Mucosa of descending colon (tissue), 3 donors: ENCODE measurements around the gene CYGB. TPM values are rescaled to one million over a fixed set of nuclear protein-coding genes. Genes with fewer than 3 reads are reported as not detected.

Experiments used
- ATAC-seq: fragments of 200-7000 bp; cut with Tn5 transposase; one replicate; pipeline ENCODE4 v1.9.1; 2020; ENCODE audit warnings: mild to moderate bottlenecking, moderate library complexity
- DNase-seq, 3 donors: peaks; one replicate each; pipeline ENCODE4 v3.0.0-alpha.2; 2020
- H3K36me3 ChIP-seq: fragments of 200-600 bp; one replicate; pipeline ENCODE4 v1.8.0; 2021; ENCODE audit warnings: low read depth, mild to moderate bottlenecking
- H3K4me1 ChIP-seq: fragments of 200-600 bp; one replicate; pipeline ENCODE4 v1.8.0; 2021; ENCODE audit warnings: low read depth, mild to moderate bottlenecking
- H3K4me3 ChIP-seq: fragments of 200-600 bp; one replicate; pipeline ENCODE4 v1.8.0; 2021; ENCODE audit warnings: mild to moderate bottlenecking
- H3K9me3 ChIP-seq: fragments of 200-600 bp; one replicate; pipeline ENCODE4 v1.8.0; 2021; ENCODE audit warnings: mild to moderate bottlenecking
- CTCF ChIP-seq: fragments of 200-600 bp; IDR thresholded peaks from one replicate; pipeline ENCODE4 v1.8.0; 2022; ENCODE audit warnings: antibody characterized with exemption, mild to moderate bottlenecking
- intact Hi-C, 2 donors: fragments of 100-400 bp; cut with DNase I in 1 of 2; cut with micrococcal nuclease in 1 of 2; formaldehyde crosslinking; loops; one replicate each; pipeline versions ENCODE4 v1.11.0 to v1.11.1; 2022; cut with DNase I, micrococcal nuclease
- total RNA-seq, 3 donors: library from RNA; stranded (reverse); fragmentation: NEBNext Ultra II Directional in 2 of 3; extraction: Animal tissue kit (Norgen Biotek cat#: 25700) in 2 of 3; gene quantifications; one replicate each; pipeline versions ENCODE4 v1.2.1 to v1.2.4, GENCODE V29; 2021 to 2023
- donor health status: DM: no; HTN: no; CAD: no; lungs with moderate emphysema.
- donor health status: DM: no; HTN: no; CAD: no.
- donor health status: DM: no; HTN: yes; CAD: no.

Gene CYGB
- total RNA-seq, 3 donors from 2014 or later, result 10.6 to 24.0 (median 15.1) TPM

DNA sequence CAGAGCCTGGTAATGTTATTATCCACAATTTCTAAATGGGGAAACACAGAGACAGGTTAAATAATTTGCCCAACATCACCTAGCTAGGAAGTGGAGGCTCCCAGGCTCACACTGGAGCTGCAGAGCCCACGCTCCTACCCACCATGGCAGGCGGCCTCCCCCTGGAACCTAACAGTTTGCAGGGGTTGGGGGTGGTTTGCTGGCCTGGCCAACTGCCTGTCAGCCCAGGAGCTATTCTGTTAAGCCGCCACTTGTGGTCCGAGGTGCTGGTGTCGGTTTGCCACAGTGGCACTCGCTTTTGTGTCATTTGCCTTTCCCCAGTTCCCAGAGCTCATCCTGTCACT is 5.9 kb upstream of the CYGB start:
- no peak overlapping the region for H3K4me3 ChIP-seq
- intact Hi-C loops, result no loop called here
- peaks cover 17% of the 10 kb centered on the region for H3K4me1 ChIP-seq
- H3K36me3 ChIP-seq, result peaks cover 4% of the 10 kb centered on the region
- TF ChIP-seq CTCF, result no peak
- ATAC-seq, result no peak
- DNase-seq, result no peak
- no peaks in the 10 kb centered on the region for H3K9me3 ChIP-seq

GRCh38 chr17:76542984-76543383 is 5.5 kb upstream of the CYGB start:
- DNase-seq, result peak in 2 of 3 donors; percentile 17 to 18
- Histone ChIP-seq H3K4me3 (no peak overlapping the region), H3K9me3 (no peaks in the 10 kb centered on the region), H3K36me3 (peaks cover 2% of the 10 kb centered on the region), H3K4me1 (peaks cover 19% of the 10 kb centered on the region)
- intact Hi-C loops, result no loop called here
- ATAC-seq, result no peak
- no peak for TF ChIP-seq CTCF

GRCh38 chr17:76542566-76542971 is 5.1 kb upstream of the CYGB start:
- DNase-seq, result peak in 2 of 3 donors; percentile 42 to 45
- no peaks in the 10 kb centered on the region for H3K36me3 ChIP-seq
- no peaks in the 10 kb centered on the region for H3K9me3 ChIP-seq
- peaks cover 22% of the 10 kb centered on the region for H3K4me1 ChIP-seq
- intact Hi-C loops, result no loop called here
- TF ChIP-seq CTCF, result no peak
- ATAC-seq, result no peak
- H3K4me3 ChIP-seq, result no peak overlapping the region

GRCh38 chr17:76541739-76542454 is 4.4 kb upstream of the CYGB start:
- DNase-seq (peak in 1 of 3 donors; percentile 13), ATAC-seq (no peak)
- intact Hi-C loops, result no loop called here
- Histone ChIP-seq H3K4me1 (peaks cover 22% of the 10 kb centered on the region), H3K36me3 (no peaks in the 10 kb centered on the region), H3K9me3 (no peaks in the 10 kb centered on the region), H3K4me3 (no peak overlapping the region)
- no peak for TF ChIP-seq CTCF

DNA sequence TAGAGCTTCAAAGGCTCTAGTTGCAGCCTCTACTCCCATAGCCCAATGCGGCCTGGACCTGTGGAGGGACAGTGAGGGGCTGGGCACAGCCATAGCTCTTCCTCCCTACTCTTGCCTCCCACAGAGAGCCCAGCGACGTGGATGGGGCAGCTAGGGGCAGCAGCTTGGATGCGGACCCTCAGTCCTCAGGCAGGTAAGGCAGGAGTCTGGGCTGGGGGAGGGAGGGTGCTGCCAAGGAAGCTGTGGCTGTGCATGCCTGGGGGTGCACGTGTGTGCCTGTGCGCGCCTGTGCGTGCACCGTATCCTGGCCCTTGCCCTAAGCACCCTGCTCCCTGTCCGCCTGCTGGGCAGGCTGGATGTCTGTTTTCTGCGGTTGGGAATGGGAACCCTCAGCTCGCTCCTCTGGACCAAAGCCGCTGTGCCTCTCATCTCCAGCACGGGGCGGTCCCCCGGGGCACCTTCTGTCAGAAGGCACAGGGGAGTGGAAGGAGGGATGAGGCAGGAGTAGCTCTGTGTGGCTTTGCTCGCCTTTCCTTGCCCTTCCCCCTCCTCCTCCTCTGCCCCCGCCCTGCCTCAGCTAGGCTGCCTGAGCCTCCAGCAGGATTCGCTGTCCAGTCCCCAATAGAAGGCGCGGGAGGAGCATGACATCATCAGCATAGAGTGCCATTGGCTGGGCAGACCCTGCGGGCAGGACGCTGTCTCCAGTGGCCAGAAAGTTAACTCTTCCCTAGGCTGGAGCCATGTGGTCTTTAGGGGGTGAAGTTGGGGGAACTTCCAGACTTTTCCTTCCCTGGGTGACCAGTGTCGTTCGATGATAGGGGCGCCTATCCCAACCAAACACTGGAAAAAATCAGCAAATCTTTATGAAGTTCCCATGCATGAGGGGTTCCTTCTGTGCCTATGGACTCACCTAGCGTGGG is 3.1 kb upstream of the CYGB start:
- ATAC-seq (peak; percentile 95), DNase-seq (peak; percentile 88 to 89 (median 89))
- H3K9me3 ChIP-seq, result no peaks in the 10 kb centered on the region
- no peaks in the 10 kb centered on the region for H3K36me3 ChIP-seq
- no peak for TF ChIP-seq CTCF
- H3K4me3 ChIP-seq, result no peak overlapping the region
- H3K4me1 ChIP-seq, result peaks cover 22% of the 10 kb centered on the region
- intact Hi-C loops, result no loop called here
